K562 (cell line): ENCODE data around the gene DNA2. TPM values are rescaled to one million over a fixed set of nuclear protein-coding genes. Genes with fewer than 3 reads are reported as not detected.

Source experiments
- ATAC-seq: fragments of 200-7000 bp; cut with Tn5 transposase; 3 replicates; pipeline ENCODE4 v1.9.1; 2020; ENCODE audit warnings: moderate library complexity
- BruUV-seq: library from RNA; stranded (reverse); fragments of 400-500 nt; replicated peaks from 2 replicates; lab custom pipeline; 2021; lab: Mats Ljungman, UMichigan
- CTCF ChIA-PET: fragments of 300-600 bp; formaldehyde crosslinking; extraction: SDS; loops from one replicate; lab custom pipeline; 2021; ENCODE audit warnings: low intra/inter-chr PET ratio; lab: Yijun Ruan, JAX
- POLR2A ChIA-PET: fragments of 300-600, 350-650 bp; sonication (Branson Sonifier 250); formaldehyde crosslinking; extraction: SDS; loops from one replicate; lab custom pipeline; 2021; ENCODE audit warnings: antibody characterized with exemption, inconsistent platforms; lab: Yijun Ruan, JAX
- DNase-seq, 4 experiments: peaks; one replicate each; pipeline versions ENCODE4 v3.0.0 to v3.0.0-alpha.2; 2011 to 2018; ENCODE audit warnings: low spot score in 3 of 4, mixed read lengths in 3 of 4; ENCODE audit errors: extremely low read depth in 1 of 4
- FAIRE-seq: peaks from 2 replicates; lab custom pipeline; 2011; peaks lifted over from hg19 to GRCh38; lab: Jason Lieb, UNC
- H2AFZ ChIP-seq: 2 replicates; pipeline ENCODE4 v1.6.0; 2011; ENCODE audit warnings: low read depth, low read length, control low read depth, inconsistent platforms
- H3K27ac ChIP-seq: fragments of 200-600 bp; 3 replicates; pipeline ENCODE4 v1.8.0; 2011; ENCODE audit warnings: low read depth, mild to moderate bottlenecking, control low read depth, inconsistent platforms, low read length, moderate library complexity, mixed read lengths; ENCODE audit errors: extremely low read depth
- H3K27me3 ChIP-seq, 2 experiments: fragments of 300-600 bp in 1 of 2; 2 replicates in 1 of 2; 3 replicates in 1 of 2; pipeline versions ENCODE4 v1.6.0 to v1.8.0; 2011; ENCODE audit warnings: inconsistent platforms in 2 of 2, low read length in 2 of 2, mild to moderate bottlenecking in 1 of 2, mixed read lengths in 1 of 2, moderate library complexity in 1 of 2; ENCODE audit not compliant: control insufficient read depth in 2 of 2, insufficient read depth in 2 of 2
- H3K36me3 ChIP-seq: fragments of 300-600 bp; 3 replicates; pipeline ENCODE4 v1.8.0; 2011; ENCODE audit warnings: mild to moderate bottlenecking, low read length, inconsistent platforms; ENCODE audit not compliant: control insufficient read depth, insufficient read depth
- H3K4me1 ChIP-seq, 2 experiments: fragments of 200-600 bp in 1 of 2; replicated peaks in 1 of 2; 2 replicates in 1 of 2; 3 replicates in 1 of 2; pipeline versions ENCODE4 v1.5.1 to v1.8.0; 2011; ENCODE audit warnings: inconsistent platforms in 2 of 2, low read length in 2 of 2, mild to moderate bottlenecking in 1 of 2, mixed read lengths in 1 of 2, moderate library complexity in 1 of 2; ENCODE audit not compliant: control insufficient read depth in 2 of 2, insufficient read depth in 2 of 2
- H3K4me2 ChIP-seq: 2 replicates; pipeline ENCODE4 v1.6.1; 2011; ENCODE audit warnings: low read length, control low read depth, inconsistent platforms, mixed read lengths; ENCODE audit not compliant: insufficient read depth
- H3K4me3 ChIP-seq: fragments of 200-600 bp; sonication (generic), shearing (Covaris generic); 2 replicates; pipeline ENCODE4 v1.5.1; 2016; ENCODE audit warnings: control low read depth, inconsistent platforms
- H3K79me2 ChIP-seq: fragments of 200-600 bp; 3 replicates; pipeline ENCODE4 v1.8.0; 2011; ENCODE audit warnings: low read length, inconsistent platforms; ENCODE audit not compliant: control insufficient read depth, insufficient read depth
- H3K9ac ChIP-seq, 2 experiments: 2 replicates each; pipeline versions ENCODE4 v1.6.0 to v1.6.1; 2011; ENCODE audit warnings: low read depth in 2 of 2, low read length in 2 of 2, control low read depth in 1 of 2, inconsistent platforms in 1 of 2, mild to moderate bottlenecking in 1 of 2, mixed read lengths in 1 of 2; ENCODE audit not compliant: insufficient read depth in 1 of 2
- H3K9me1 ChIP-seq: one replicate; pipeline ENCODE4 v1.6.0; 2011; ENCODE audit warnings: inconsistent platforms, mild to moderate bottlenecking, low read length, moderate library complexity; ENCODE audit not compliant: control insufficient read depth, insufficient read depth
- H3K9me3 ChIP-seq: replicated peaks from 2 replicates; pipeline ENCODE4 v1.5.1; 2011; ENCODE audit warnings: low read depth, low read length, inconsistent platforms; ENCODE audit not compliant: control insufficient read depth, insufficient read depth
- H4K20me1 ChIP-seq: replicated peaks from 2 replicates; pipeline ENCODE4 v1.6.1; 2011; ENCODE audit warnings: low read length, inconsistent platforms, mixed read lengths; ENCODE audit not compliant: control insufficient read depth, insufficient read depth
- BMI1 ChIP-seq: fragments of 150-350 bp; IDR thresholded peaks from 2 replicates; pipeline ENCODE4 v1.6.1; 2014; ENCODE audit warnings: low read length
- CBX1 ChIP-seq: sonication (generic); IDR thresholded peaks from 2 replicates; pipeline ENCODE4 v1.6.1; 2016; ENCODE audit warnings: antibody characterized with exemption, low read depth, mild to moderate bottlenecking
- CEBPB ChIP-seq: fragments of 450-650 bp; IDR thresholded peaks from 2 replicates; pipeline ENCODE4 v1.6.1; 2016; ENCODE audit warnings: missing genetic modification characterization, missing compliant biosample characterization
- CEBPG ChIP-seq, 3 experiments: fragments of 200-800 bp in 1 of 3; sonication (Bioruptor generic) in 1 of 3; sonication (generic) in 1 of 3; formaldehyde crosslinking in 1 of 3; IDR thresholded peaks in 2 of 3; conservative IDR thresholded peaks in 1 of 3; 2 replicates each; pipeline versions ENCODE4 v1.6.1 to v1.8.0; 2016 to 2022; ENCODE audit warnings: missing compliant biosample characterization in 2 of 3, missing genetic modification characterization in 2 of 3, mild to moderate bottlenecking in 1 of 3, missing genetic modification reagents in 1 of 3
- FOXP1 ChIP-seq: sonication (generic); formaldehyde crosslinking; IDR thresholded peaks from 2 replicates; pipeline ENCODE4 v1.8.0; 2022; ENCODE audit warnings: mild to moderate bottlenecking, missing genetic modification reagents
- GTF2B ChIP-seq: IDR thresholded peaks from 2 replicates; pipeline ENCODE4 v1.6.1; 2011; ENCODE audit not compliant: insufficient read length; ENCODE audit errors: extremely low read depth
- HNRNPL ChIP-seq: fragments of 200-400 bp; formaldehyde crosslinking; IDR thresholded peaks from 2 replicates; pipeline ENCODE4 v1.6.1; 2017; ENCODE audit warnings: low read depth, mild to moderate bottlenecking, low read length
- JUNB ChIP-seq: fragments of 450-650 bp; formaldehyde crosslinking; conservative IDR thresholded peaks from 2 replicates; pipeline ENCODE4 v1.4.0; 2020; ENCODE audit warnings: mild to moderate bottlenecking
- WGBS: fragments of 100-300 bp; shearing (Covaris generic); methylation state at CpG from one replicate; pipeline ENCODE4 v1.1.6; 2016; ENCODE audit warnings: low coverage, mixed read lengths; ENCODE audit not compliant: insufficient coverage; ENCODE audit errors: missing lambda C conversion rate; 5-methylcytosine and 5-hydroxymethylcytosine counted together
- in situ Hi-C: fragments of 300-500 bp; cut with MboI; formaldehyde crosslinking; loops from 4 replicates; pipeline ENCODE4 v1.15.0; 2018; ENCODE audit warnings: inconsistent platforms, mixed read lengths
- intact Hi-C: fragments of 100-400 bp; cut with micrococcal nuclease; formaldehyde crosslinking; loops from 2 replicates; pipeline ENCODE4 v1.14.2; 2022
- polyA plus RNA-seq, 8 experiments: library from polyadenylated mRNA; depleted of rRNA in 4 of 8; stranded (reverse) in 5 of 8; unstranded in 3 of 8; fragments of >200 nt; fragmentation: Nextera tagmentation in 2 of 8; fragmentation: Illumina TruSeq in 1 of 8; extraction: Ambion mirVana in 2 of 8; extraction: Trizol in 1 of 8; gene quantifications; 2 replicates each; pipeline versions ENCODE4 v1.2.1 to v1.2.3, GENCODE V29; 2011 to 2014; ENCODE audit warnings: inconsistent platforms in 1 of 8, missing spikeins in 1 of 8
- total RNA-seq, 7 experiments: library from RNA; depleted of rRNA in 6 of 7; stranded (reverse); fragments of >200 nt in 6 of 7; fragmentation: Illumina TruSeq in 2 of 7; extraction: Trizol in 2 of 7; gene quantifications; 2 replicates each; pipeline versions ENCODE4 v1.2.1 to v1.2.3, GENCODE V29; 2011 to 2021; ENCODE audit warnings: low replicate concordance in 1 of 7

The DNA2 gene
- total and polyA plus RNA-seq, 9 of the 15 experiments (the other 6 are each of a cell fraction or from before 2014, with no cell fraction given), result 24.6 to 51.4 (median 40.8) TPM

- H2AFZ ChIP-seq, result no peak overlapping the region
- DNase-seq (no peak), ATAC-seq (no peak), FAIRE-seq (no peak)
- H3K9me3 ChIP-seq, result no peaks in the 10 kb centered on the region
- no peak overlapping the region for H3K27ac ChIP-seq
- intact Hi-C loops (no loop called here), in situ Hi-C loops (no loop called here)
- ChIA-PET CTCF (no interaction called here), POLR2A (interaction anchor here (1.0 to 1.3 kb wide), 2 partner anchors 10 to 11 kb away, joined by 3 to 4 read pairs; no protein-coding TSS in a partner anchor)
- WGBS, result 23% methylated on average over 2 of the region's 2 CpGs
- H3K36me3 ChIP-seq, result peaks cover 50% of the 10 kb centered on the region
- H3K9me1 ChIP-seq, result no peaks in the 10 kb centered on the region
- no peak overlapping the region for H3K9ac ChIP-seq
- no peak for TF ChIP-seq FOXP1 (CRISPR knock-in tag)
- TF ChIP-seq CBX1, result no peak
- no peak for TF ChIP-seq JUNB (CRISPR knock-in tag)
- no peak overlapping the region for H3K4me2 ChIP-seq
- no peaks in the 10 kb centered on the region for H3K27me3 ChIP-seq
- H3K4me3 ChIP-seq, result no peak overlapping the region
- no peaks in the 10 kb centered on the region for H4K20me1 ChIP-seq
- H3K79me2 ChIP-seq, result no peaks in the 10 kb centered on the region
- no TSS peak for BruUV-seq
- H3K4me1 ChIP-seq, result no peaks in the 10 kb centered on the region
Measured at GRCh38 chr10:68496072-68496471, 24.3 kb upstream of the DNA2 start.

- in situ Hi-C loops, result no loop called here
- BruUV-seq, result no TSS peak
Measured at GRCh38 chr10:68492118-68492517, 20.3 kb upstream of the DNA2 start.

More at GRCh38 chr10:68492118-68492517, 20.3 kb upstream of the DNA2 start:
- Histone ChIP-seq H3K9me1 (no peaks in the 10 kb centered on the region), H3K9ac (no peak overlapping the region), H3K27me3 (no peaks in the 10 kb centered on the region), H3K4me3 (no peak overlapping the region), H3K4me2 (no peak overlapping the region), H3K9me3 (no peaks in the 10 kb centered on the region), H3K27ac (no peak overlapping the region), H4K20me1 (no peaks in the 10 kb centered on the region), H3K79me2 (no peaks in the 10 kb centered on the region), H3K4me1 (no peaks in the 10 kb centered on the region), H3K36me3 (peaks cover 57% of the 10 kb centered on the region; the same call in 1 of the 3 replicates), H2AFZ (no peak overlapping the region)
- ChIA-PET POLR2A (no interaction called here), CTCF (no interaction called here)
- no peak for TF ChIP-seq CEBPG (CRISPR knock-in tag; IDR thresholded peaks at IDR 0.05)
- TF ChIP-seq CEBPG (tag; conservative IDR thresholded peaks at IDR 0.05 in 1 of 2, IDR thresholded peaks at IDR 0.05 in 1 of 2), result peak; percentile 37 to 72; a peak in 2 of 4 replicates
- TF ChIP-seq GTF2B, result no peak
- no peak for TF ChIP-seq HNRNPL
- TF ChIP-seq CEBPB (tag), result 0 out of 2 replicates have a peak, but pooled peaks have one; percentile 18
- no peak for TF ChIP-seq BMI1
- FAIRE-seq, result no peak
- no peak for ATAC-seq
- intact Hi-C loops, result no loop called here
- WGBS, result 94% methylated on average over 2 of the region's 2 CpGs
- DNase-seq, result no peak
